Endodermal cell (in vitro differentiated cells): Measurements from ENCODE around the gene LIMK2. TPM values are rescaled to one million over a fixed set of nuclear protein-coding genes. Genes with fewer than 3 reads are reported as not detected.
A peak's percentile ranks its signal among the peaks of the same experiment; 100 is the strongest.

Experiments
- DNase-seq: peaks from one replicate; pipeline ENCODE4 v3.0.0-alpha.2; 2017
- H3K27ac ChIP-seq: 2 replicates; pipeline ENCODE4 v1.5.1; 2013; ENCODE audit warnings: mild to moderate bottlenecking, low read depth, low read length, moderate library complexity
- H3K27me3 ChIP-seq: 2 replicates; pipeline ENCODE4 v1.6.1; 2013; ENCODE audit warnings: mild to moderate bottlenecking, low read length, moderate library complexity; ENCODE audit not compliant: insufficient read depth, control insufficient read depth, poor library complexity, severe bottlenecking
- H3K36me3 ChIP-seq: 2 replicates; pipeline ENCODE4 v1.7.0; 2013; ENCODE audit warnings: mild to moderate bottlenecking, low read length, moderate library complexity; ENCODE audit not compliant: control insufficient read depth, insufficient read depth
- H3K4me1 ChIP-seq: one replicate; pipeline ENCODE4 v1.7.0; 2013; ENCODE audit warnings: low read length; ENCODE audit not compliant: control insufficient read depth, insufficient read depth
- H3K4me3 ChIP-seq: 2 replicates; pipeline ENCODE4 v1.5.1; 2013; ENCODE audit warnings: mild to moderate bottlenecking, low read length, moderate library complexity
- H3K9ac ChIP-seq: 2 replicates; pipeline ENCODE4 v1.6.1; 2013; ENCODE audit warnings: mild to moderate bottlenecking, low read length, moderate library complexity; ENCODE audit not compliant: poor library complexity, severe bottlenecking; ENCODE audit errors: extremely low read depth
- H3K9me3 ChIP-seq: 2 replicates; pipeline ENCODE4 v1.6.1; 2013; ENCODE audit warnings: mild to moderate bottlenecking, low read length, moderate library complexity; ENCODE audit not compliant: control insufficient read depth
- H3K27ac Mint-ChIP-seq: 2 replicates; pipeline ENCODE4 v1.8.0; 2020; ENCODE audit warnings: mixed read lengths
- H3K27me3 Mint-ChIP-seq: 2 replicates; pipeline ENCODE4 v1.8.0; 2021; ENCODE audit warnings: mild to moderate bottlenecking, mixed read lengths; ENCODE audit not compliant: insufficient read depth
- H3K36me3 Mint-ChIP-seq: 2 replicates; pipeline ENCODE4 v1.8.0; 2020; ENCODE audit warnings: low read depth, mixed read lengths
- H3K4me1 Mint-ChIP-seq: 2 replicates; pipeline ENCODE4 v1.8.0; 2020; ENCODE audit warnings: mixed read lengths
- H3K4me3 Mint-ChIP-seq: 2 replicates; pipeline ENCODE4 v1.8.0; 2020; ENCODE audit warnings: mild to moderate bottlenecking, moderate library complexity, mixed read lengths
- H3K9me3 Mint-ChIP-seq: 2 replicates; pipeline ENCODE4 v1.8.0; 2020; ENCODE audit warnings: mild to moderate bottlenecking, mixed read lengths
- WGBS, 2 experiments: methylation state at CpG; one replicate each; pipeline versions ENCODE4 v1.1.5 to v1.1.7; 2013; ENCODE audit warnings: missing lambda C conversion rate in 2 of 2, mixed read lengths in 1 of 2; ENCODE audit not compliant: insufficient coverage in 1 of 2, insufficient read length in 1 of 2; 5-methylcytosine and 5-hydroxymethylcytosine counted together
- total RNA-seq, 2 donors: library from RNA; stranded (reverse); fragmentation: NEBNext Ultra II Directional in 1 of 2; extraction: Animal tissue kit (Norgen Biotek cat#: 25700) in 1 of 2; gene quantifications; 2 replicates in 1 of 2; 3 replicates in 1 of 2; pipeline ENCODE4 v1.2.1, GENCODE V29; 2021
- TF ChIP-seq, protein P1 (sequence below): fragments of 200-600 bp; sonication (generic); conservative IDR thresholded peaks from 2 replicates; pipeline ENCODE4 v1.5.0; 2021; ENCODE audit warnings: antibody characterized with exemption, mild to moderate bottlenecking

LIMK2 gene
- total RNA-seq, 2 donors from 2014 or later, result 41.4 to 42.2 TPM

DNA sequence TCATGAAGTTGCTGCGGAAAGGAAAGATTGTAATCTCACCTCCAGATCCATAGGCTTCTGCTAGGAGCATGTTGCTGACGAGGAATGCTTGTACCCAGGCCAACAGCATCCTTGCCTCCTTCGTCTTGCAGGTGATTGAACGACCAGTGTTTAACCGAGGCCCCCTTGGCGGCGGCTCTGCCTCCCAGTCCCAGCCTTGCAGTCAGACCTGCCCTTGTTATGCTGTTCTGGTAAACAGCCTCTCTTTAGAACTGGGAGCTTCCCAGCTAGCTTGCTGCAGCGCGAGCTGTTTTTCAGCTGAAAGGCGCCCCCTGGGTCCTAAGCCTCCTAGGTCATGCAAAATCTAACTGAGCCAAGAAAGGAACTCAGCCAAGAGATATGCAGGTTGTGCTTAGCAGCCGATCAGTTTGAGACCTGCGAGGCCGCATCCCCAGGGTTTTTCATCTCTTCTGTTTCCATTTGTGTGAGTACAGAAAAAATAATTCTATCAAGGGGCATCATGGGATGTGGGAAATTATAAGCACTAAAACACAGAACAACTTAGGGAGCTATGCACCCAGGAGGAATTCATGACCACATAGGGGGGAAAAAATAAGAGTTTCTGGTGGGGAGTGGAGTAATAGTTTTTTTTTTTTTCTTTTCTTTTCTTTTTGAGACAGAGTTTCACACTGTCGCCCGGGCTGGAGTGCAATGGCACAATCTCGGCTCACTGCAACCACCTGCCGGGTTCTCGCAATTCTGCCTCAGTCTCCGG lies 80.3 kb downstream of the LIMK2 start, which contains the start of gene PIK3IP1:
TSS of gene PIK3IP1 (minus strand) at position 253 of the 754 bp plus-strand sequence. CDS start at position 109, 144 bp downstream.
- TF ChIP-seq, protein P1, sequence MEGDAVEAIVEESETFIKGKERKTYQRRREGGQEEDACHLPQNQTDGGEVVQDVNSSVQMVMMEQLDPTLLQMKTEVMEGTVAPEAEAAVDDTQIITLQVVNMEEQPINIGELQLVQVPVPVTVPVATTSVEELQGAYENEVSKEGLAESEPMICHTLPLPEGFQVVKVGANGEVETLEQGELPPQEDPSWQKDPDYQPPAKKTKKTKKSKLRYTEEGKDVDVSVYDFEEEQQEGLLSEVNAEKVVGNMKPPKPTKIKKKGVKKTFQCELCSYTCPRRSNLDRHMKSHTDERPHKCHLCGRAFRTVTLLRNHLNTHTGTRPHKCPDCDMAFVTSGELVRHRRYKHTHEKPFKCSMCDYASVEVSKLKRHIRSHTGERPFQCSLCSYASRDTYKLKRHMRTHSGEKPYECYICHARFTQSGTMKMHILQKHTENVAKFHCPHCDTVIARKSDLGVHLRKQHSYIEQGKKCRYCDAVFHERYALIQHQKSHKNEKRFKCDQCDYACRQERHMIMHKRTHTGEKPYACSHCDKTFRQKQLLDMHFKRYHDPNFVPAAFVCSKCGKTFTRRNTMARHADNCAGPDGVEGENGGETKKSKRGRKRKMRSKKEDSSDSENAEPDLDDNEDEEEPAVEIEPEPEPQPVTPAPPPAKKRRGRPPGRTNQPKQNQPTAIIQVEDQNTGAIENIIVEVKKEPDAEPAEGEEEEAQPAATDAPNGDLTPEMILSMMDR, result peak; percentile 69
- Histone ChIP-seq H3K4me1 (no peaks in the 10 kb centered on the region), H3K36me3 (no peaks in the 10 kb centered on the region), H3K4me3 (peak within 1 kb of the TSS; percentile 68), H3K27me3 (peaks cover 34% of the 10 kb centered on the region), H3K27ac (no peak within 1 kb of the TSS), H3K9me3 (no peaks in the 10 kb centered on the region), H3K9ac (no peak within 1 kb of the TSS)
- Mint-ChIP-seq H3K36me3 (no peaks in the 10 kb centered on the region), H3K4me3 (peak within 1 kb of the TSS; percentile 56), H3K27ac (peak within 1 kb of the TSS; percentile 70), H3K9me3 (no peaks in the 10 kb centered on the region), H3K27me3 (peaks cover 20% of the 10 kb centered on the region), H3K4me1 (peaks cover 12% of the 10 kb centered on the region)
- DNase-seq, result peak; percentile 97
- WGBS, 2 experiments, result 17 to 29% methylated on average over 12 to 19 of the region's 19 CpGs

DNA sequence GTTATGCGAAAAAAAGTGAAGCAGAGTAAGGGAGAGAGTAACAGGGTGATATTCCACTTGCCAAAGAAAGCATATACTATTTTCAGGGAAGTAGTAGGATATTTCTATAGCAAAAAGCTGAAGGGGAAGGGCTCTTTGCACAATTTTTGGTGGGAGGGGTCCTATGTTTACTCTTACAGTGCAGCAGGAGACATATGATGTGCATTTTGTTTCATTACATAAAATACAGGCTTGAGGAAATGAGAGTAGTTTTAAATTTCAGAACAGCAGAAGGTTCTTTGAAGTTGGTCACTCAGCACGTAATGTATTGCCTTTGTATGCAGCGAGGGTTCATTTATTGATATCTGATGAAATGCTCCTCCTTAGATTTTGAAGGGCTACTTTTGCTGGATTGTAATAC lies 83.3 kb downstream of the LIMK2 start:
- no peaks in the 10 kb centered on the region for H3K4me1 ChIP-seq
- Mint-ChIP-seq H3K4me3 (no peak overlapping the region), H3K4me1 (peaks cover 12% of the 10 kb centered on the region), H3K27me3 (peaks cover 9% of the 10 kb centered on the region), H3K27ac (no peak overlapping the region), H3K9me3 (no peaks in the 10 kb centered on the region), H3K36me3 (no peaks in the 10 kb centered on the region)
- no peak overlapping the region for H3K9ac ChIP-seq
- 94 to 98% methylated on average over 2 to 3 of the region's 3 CpGs for WGBS, 2 experiments
- peaks cover 13% of the 10 kb centered on the region for H3K27me3 ChIP-seq
- no peaks in the 10 kb centered on the region for H3K9me3 ChIP-seq
- DNase-seq, result no peak
- no peak overlapping the region for H3K4me3 ChIP-seq
- TF ChIP-seq, protein P1, result no peak
- H3K27ac ChIP-seq, result no peak overlapping the region
- no peaks in the 10 kb centered on the region for H3K36me3 ChIP-seq

GRCh38 chr22:31295831-31296657 lies 83.9 kb downstream of the LIMK2 start:
- Mint-ChIP-seq H3K4me3 (no peak overlapping the region), H3K9me3 (no peaks in the 10 kb centered on the region), H3K27ac (no peak overlapping the region), H3K4me1 (peaks cover 12% of the 10 kb centered on the region), H3K27me3 (peaks cover 5% of the 10 kb centered on the region), H3K36me3 (no peaks in the 10 kb centered on the region)
- H3K36me3 ChIP-seq, result no peaks in the 10 kb centered on the region
- no peaks in the 10 kb centered on the region for H3K9me3 ChIP-seq
- H3K9ac ChIP-seq, result no peak overlapping the region
- H3K4me3 ChIP-seq, result no peak overlapping the region
- no peak for DNase-seq
- TF ChIP-seq, protein P1, result no peak
- H3K27me3 ChIP-seq, result peaks cover 9% of the 10 kb centered on the region
- 92 to 93% methylated on average over 4 to 5 of the region's 5 CpGs for WGBS, 2 experiments
- no peak overlapping the region for H3K27ac ChIP-seq
- no peaks in the 10 kb centered on the region for H3K4me1 ChIP-seq
